ENCODE measurements around the gene CDT1. TPM values are rescaled to one million over a fixed set of nuclear protein-coding genes. Genes with fewer than 3 reads are reported as not detected.
"Not testable (repeated sequence)": the region's sequence is repeated elsewhere in the genome, so short reads cannot be mapped to it uniquely, and the experiment has no call there.

CDT1 gene
- total RNA-seq, 1 donor from 2014 or later = 25.3 TPM

- no peak for DNase-seq (ENCODE audit: low spot score, unreplicated experiment)
- no peaks in the 10 kb centered on the region for H3K4me1 Mint-ChIP-seq (ENCODE audit: low read depth)
- no peaks in the 10 kb centered on the region for H3K36me3 Mint-ChIP-seq (ENCODE audit: insufficient read depth)
- H3K4me3 Mint-ChIP-seq (ENCODE audit: low read depth) = no peak overlapping the region
- no peaks in the 10 kb centered on the region for H3K9me3 Mint-ChIP-seq (ENCODE audit: low read depth)
- no peak overlapping the region for H3K27ac Mint-ChIP-seq
- no peak for TF ChIP-seq CTCF (IDR thresholded peaks at IDR 0.05; ENCODE audit: unreplicated experiment)
- no peaks in the 10 kb centered on the region for H3K27me3 Mint-ChIP-seq
Observed at GRCh38 chr16:88820385-88821025, 16.9 kb downstream of the CDT1 start.

- no peak overlapping the region for H3K27ac Mint-ChIP-seq
- no peaks in the 10 kb centered on the region for H3K27me3 Mint-ChIP-seq
- DNase-seq (ENCODE audit: low spot score, unreplicated experiment) = no peak
- H3K36me3 Mint-ChIP-seq (ENCODE audit: insufficient read depth) = no peaks in the 10 kb centered on the region
- TF ChIP-seq CTCF (IDR thresholded peaks at IDR 0.05; ENCODE audit: unreplicated experiment) = no peak
- no peaks in the 10 kb centered on the region for H3K9me3 Mint-ChIP-seq (ENCODE audit: low read depth)
- no peaks in the 10 kb centered on the region for H3K4me1 Mint-ChIP-seq (ENCODE audit: low read depth)
- H3K4me3 Mint-ChIP-seq (ENCODE audit: low read depth) = no peak overlapping the region
Observed at GRCh38 chr16:88821168-88821850, 17.7 kb downstream of the CDT1 start.

GRCh38 chr16:88822281-88823040 is 18.9 kb downstream of the CDT1 start:
- no peak overlapping the region for H3K4me3 Mint-ChIP-seq (ENCODE audit: low read depth)
- DNase-seq (ENCODE audit: low spot score, unreplicated experiment) = no peak
- H3K4me1 Mint-ChIP-seq (ENCODE audit: low read depth) = no peaks in the 10 kb centered on the region
- no peaks in the 10 kb centered on the region for H3K9me3 Mint-ChIP-seq (ENCODE audit: low read depth)
- no peaks in the 10 kb centered on the region for H3K36me3 Mint-ChIP-seq (ENCODE audit: insufficient read depth)
- TF ChIP-seq CTCF (IDR thresholded peaks at IDR 0.05; ENCODE audit: unreplicated experiment) = no peak
- H3K27ac Mint-ChIP-seq = no peak overlapping the region
- H3K27me3 Mint-ChIP-seq = no peaks in the 10 kb centered on the region

- DNase-seq (ENCODE audit: low spot score, unreplicated experiment); H3K4me1 Mint-ChIP-seq (ENCODE audit: low read depth); H3K36me3 Mint-ChIP-seq (ENCODE audit: insufficient read depth); H3K4me3 Mint-ChIP-seq (ENCODE audit: low read depth); H3K9me3 Mint-ChIP-seq (ENCODE audit: low read depth); H3K27me3 Mint-ChIP-seq; H3K27ac Mint-ChIP-seq: not testable (repeated sequence)
Observed at GRCh38 chr16:88823646-88824045, 20.1 kb downstream of the CDT1 start.

GRCh38 chr16:88824256-88825077 is 20.9 kb downstream of the CDT1 start:
- H3K4me3 Mint-ChIP-seq (ENCODE audit: low read depth) = no peak overlapping the region
- no peaks in the 10 kb centered on the region for H3K9me3 Mint-ChIP-seq (ENCODE audit: low read depth)
- no peak for TF ChIP-seq CTCF (IDR thresholded peaks at IDR 0.05; ENCODE audit: unreplicated experiment)
- H3K36me3 Mint-ChIP-seq (ENCODE audit: insufficient read depth) = no peaks in the 10 kb centered on the region
- H3K4me1 Mint-ChIP-seq (ENCODE audit: low read depth) = no peaks in the 10 kb centered on the region
- no peak overlapping the region for H3K27ac Mint-ChIP-seq
- no peak for DNase-seq (ENCODE audit: low spot score, unreplicated experiment)
- H3K27me3 Mint-ChIP-seq = no peaks in the 10 kb centered on the region
